OCI-LY1 (cell line): ENCODE measurements around the gene MBLAC2.
A peak's percentile ranks its signal among the peaks of the same experiment; 100 is the strongest.

ENCODE experiments used
- H2AFZ ChIP-seq: fragments of 200-600 bp; sonication (generic), shearing (Covaris generic); 2 replicates; pipeline ENCODE4 v1.6.0; 2014; ENCODE audit warnings: antibody characterized with exemption, mild to moderate bottlenecking, low read length
- H3F3A ChIP-seq: fragments of 200-600 bp; sonication (generic), shearing (Covaris generic); 2 replicates; pipeline ENCODE4 v1.6.0; 2014; ENCODE audit warnings: mild to moderate bottlenecking, antibody characterized with exemption, low read length, moderate library complexity; ENCODE audit not compliant: insufficient read depth
- H3K27ac ChIP-seq: fragments of 200-600 bp; sonication (generic); 2 replicates; pipeline ENCODE4 v1.5.1; 2014; ENCODE audit warnings: low read length, mixed run types, mild to moderate bottlenecking, low read depth; ENCODE audit not compliant: poor library complexity, severe bottlenecking
- H3K27me3 ChIP-seq: fragments of 200-600 bp; sonication (generic); 2 replicates; pipeline ENCODE4 v1.6.0; 2014; ENCODE audit warnings: antibody characterized with exemption, mild to moderate bottlenecking, low read length, moderate library complexity; ENCODE audit not compliant: insufficient read depth
- H3K36me3 ChIP-seq: fragments of 200-600 bp; sonication (generic); 2 replicates; pipeline ENCODE4 v1.6.1; 2014; ENCODE audit warnings: mild to moderate bottlenecking, antibody characterized with exemption, low read length, moderate library complexity, mixed read lengths; ENCODE audit not compliant: insufficient read depth
- H3K4me1 ChIP-seq: fragments of 200-600 bp; sonication (generic); 2 replicates; pipeline ENCODE4 v1.5.1; 2014; ENCODE audit warnings: mild to moderate bottlenecking, low read length, moderate library complexity; ENCODE audit not compliant: insufficient read depth, severe bottlenecking
- H3K4me2 ChIP-seq: fragments of 200-600 bp; sonication (generic), shearing (Covaris generic); 2 replicates; pipeline ENCODE4 v1.6.1; 2014; ENCODE audit warnings: low read length
- H3K4me3 ChIP-seq: fragments of 200-600 bp; sonication (generic); 2 replicates; pipeline ENCODE4 v1.5.1; 2014; ENCODE audit warnings: low read length, low read depth, mild to moderate bottlenecking, mixed read lengths; ENCODE audit not compliant: poor library complexity, severe bottlenecking
- H3K79me2 ChIP-seq: fragments of 200-600 bp; shearing (Covaris generic); 2 replicates; pipeline ENCODE4 v1.6.1; 2016; ENCODE audit warnings: mixed run types, low read length, mixed read lengths; ENCODE audit not compliant: insufficient read depth
- H3K9ac ChIP-seq: fragments of 200-600 bp; sonication (generic), shearing (Covaris generic); 2 replicates; pipeline ENCODE4 v1.6.1; 2014; ENCODE audit warnings: mild to moderate bottlenecking, low read length, mixed read lengths
- H3K9me2 ChIP-seq: fragments of 200-600 bp; sonication (generic), shearing (Covaris generic); 2 replicates; pipeline ENCODE4 v1.6.1; 2014; ENCODE audit warnings: low read depth, mild to moderate bottlenecking, low read length, mixed read lengths
- H3K9me3 ChIP-seq: fragments of 200-600 bp; shearing (Covaris generic); 2 replicates; pipeline ENCODE4 v1.6.1; 2014; ENCODE audit warnings: low read length, mixed read lengths
- H4K20me1 ChIP-seq: fragments of 200-600 bp; sonication (generic), shearing (Covaris generic); 2 replicates; pipeline ENCODE4 v1.6.0; 2016; ENCODE audit warnings: mild to moderate bottlenecking, low read length; ENCODE audit not compliant: insufficient read depth
- EZH2 ChIP-seq: fragments of 200-600 bp; sonication (generic), shearing (Covaris generic); IDR thresholded peaks from 2 replicates; pipeline ENCODE4 v1.8.0; 2017; ENCODE audit warnings: borderline replicate concordance, mixed run types, mild to moderate bottlenecking, antibody characterized with exemption, low read length, moderate library complexity, mixed read lengths
- TF ChIP-seq, protein P1 (sequence below): fragments of 200-600 bp; sonication (generic), shearing (Covaris generic); IDR thresholded peaks from 2 replicates; pipeline ENCODE4 v1.5.1; 2017; ENCODE audit warnings: mild to moderate bottlenecking, antibody characterized with exemption, low read length, moderate library complexity, mixed read lengths

The MBLAC2 gene

GRCh38 chr5:90410178-90410762 lies 64.3 kb downstream of the MBLAC2 start:
- 0 out of 2 replicates have a peak, but pooled peaks cover 4% of the 10 kb centered on the region for H3K79me2 ChIP-seq

DNA sequence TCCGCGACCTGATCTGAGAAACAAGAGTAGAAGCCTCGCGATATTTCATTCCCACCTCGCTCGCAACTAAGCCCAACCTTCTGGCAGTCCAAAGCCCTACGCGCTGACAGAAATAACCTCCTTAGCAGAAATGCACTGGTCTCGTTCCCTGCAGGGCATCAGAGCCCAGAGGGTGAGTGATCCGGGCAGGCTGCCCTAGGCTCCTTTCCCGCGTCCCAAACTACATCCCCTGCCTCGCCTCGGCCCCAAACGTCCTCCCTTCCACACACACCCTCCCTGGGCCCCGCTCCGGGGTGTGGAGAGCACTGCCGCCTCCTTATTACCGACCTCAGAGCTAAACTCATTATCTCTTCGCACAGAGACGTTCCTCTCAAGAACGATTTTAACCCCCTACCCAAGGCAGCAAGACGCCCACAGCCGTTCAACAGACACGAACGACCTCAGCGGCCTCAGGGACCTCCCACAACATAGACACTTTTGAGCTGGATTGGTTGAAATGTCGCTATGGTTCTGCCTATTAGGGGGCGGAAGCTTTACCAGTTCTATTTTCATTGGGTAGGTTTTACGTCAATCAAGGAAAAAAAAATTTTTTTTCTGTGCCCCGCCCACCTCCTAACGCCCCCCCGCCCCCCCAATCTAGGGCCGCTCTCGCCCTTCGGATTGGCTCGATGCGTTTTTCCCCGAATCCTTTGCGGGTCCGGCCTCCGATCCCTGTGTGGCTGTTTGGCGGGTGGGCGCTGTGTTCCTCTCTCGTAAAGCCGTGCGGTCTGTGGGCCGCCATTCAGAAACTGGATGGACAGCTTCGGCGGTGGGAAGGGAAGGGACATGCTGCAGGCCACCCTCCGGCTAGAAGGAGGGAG lies 65.0 kb downstream of the MBLAC2 start, which contains the start of gene CETN3:
TSS of gene CETN3 (minus strand) at position 439 of the 860 bp plus-strand sequence. CDS start at position 344, 95 bp downstream.
- H2AFZ ChIP-seq = peak within 1 kb of the TSS; percentile 46
- peak within 1 kb of the TSS; percentile 94 for H3K4me3 ChIP-seq
- no peaks in the 10 kb centered on the region for H4K20me1 ChIP-seq
- TF ChIP-seq EZH2 = no peak
- TF ChIP-seq, protein P1, sequence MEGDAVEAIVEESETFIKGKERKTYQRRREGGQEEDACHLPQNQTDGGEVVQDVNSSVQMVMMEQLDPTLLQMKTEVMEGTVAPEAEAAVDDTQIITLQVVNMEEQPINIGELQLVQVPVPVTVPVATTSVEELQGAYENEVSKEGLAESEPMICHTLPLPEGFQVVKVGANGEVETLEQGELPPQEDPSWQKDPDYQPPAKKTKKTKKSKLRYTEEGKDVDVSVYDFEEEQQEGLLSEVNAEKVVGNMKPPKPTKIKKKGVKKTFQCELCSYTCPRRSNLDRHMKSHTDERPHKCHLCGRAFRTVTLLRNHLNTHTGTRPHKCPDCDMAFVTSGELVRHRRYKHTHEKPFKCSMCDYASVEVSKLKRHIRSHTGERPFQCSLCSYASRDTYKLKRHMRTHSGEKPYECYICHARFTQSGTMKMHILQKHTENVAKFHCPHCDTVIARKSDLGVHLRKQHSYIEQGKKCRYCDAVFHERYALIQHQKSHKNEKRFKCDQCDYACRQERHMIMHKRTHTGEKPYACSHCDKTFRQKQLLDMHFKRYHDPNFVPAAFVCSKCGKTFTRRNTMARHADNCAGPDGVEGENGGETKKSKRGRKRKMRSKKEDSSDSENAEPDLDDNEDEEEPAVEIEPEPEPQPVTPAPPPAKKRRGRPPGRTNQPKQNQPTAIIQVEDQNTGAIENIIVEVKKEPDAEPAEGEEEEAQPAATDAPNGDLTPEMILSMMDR = no peak
- H3F3A ChIP-seq = no peaks in the 10 kb centered on the region
- no peaks in the 10 kb centered on the region for H3K9me3 ChIP-seq
- no peaks in the 10 kb centered on the region for H3K9me2 ChIP-seq
- no peaks in the 10 kb centered on the region for H3K27me3 ChIP-seq
- peaks cover 32% of the 10 kb centered on the region for H3K4me1 ChIP-seq
- peak within 1 kb of the TSS; percentile 85 for H3K4me2 ChIP-seq
- H3K9ac ChIP-seq = peak within 1 kb of the TSS; percentile 99
- H3K79me2 ChIP-seq = 0 out of 2 replicates have a peak, but pooled peaks cover 4% of the 10 kb centered on the region
- H3K27ac ChIP-seq = peak within 1 kb of the TSS; percentile 93
- H3K36me3 ChIP-seq = peaks cover 23% of the 10 kb centered on the region; the same call in 1 of the 2 replicates

More at GRCh38 chr5:90410178-90410762, 64.3 kb downstream of the MBLAC2 start:
- Histone ChIP-seq H2AFZ (peak overlapping the region; percentile 14), H3K27ac (peak overlapping the region; percentile 48), H3K9me3 (no peaks in the 10 kb centered on the region), H4K20me1 (no peaks in the 10 kb centered on the region), H3K27me3 (no peaks in the 10 kb centered on the region), H3F3A (no peaks in the 10 kb centered on the region), H3K9ac (peak overlapping the region; percentile 92), H3K4me3 (peak overlapping the region; percentile 94), H3K4me1 (peaks cover 32% of the 10 kb centered on the region), H3K9me2 (no peaks in the 10 kb centered on the region), H3K36me3 (peaks cover 18% of the 10 kb centered on the region; the same call in 1 of the 2 replicates), H3K4me2 (peak overlapping the region; percentile 84)
- TF ChIP-seq, protein P1 = no peak
- no peak for TF ChIP-seq EZH2

DNA sequence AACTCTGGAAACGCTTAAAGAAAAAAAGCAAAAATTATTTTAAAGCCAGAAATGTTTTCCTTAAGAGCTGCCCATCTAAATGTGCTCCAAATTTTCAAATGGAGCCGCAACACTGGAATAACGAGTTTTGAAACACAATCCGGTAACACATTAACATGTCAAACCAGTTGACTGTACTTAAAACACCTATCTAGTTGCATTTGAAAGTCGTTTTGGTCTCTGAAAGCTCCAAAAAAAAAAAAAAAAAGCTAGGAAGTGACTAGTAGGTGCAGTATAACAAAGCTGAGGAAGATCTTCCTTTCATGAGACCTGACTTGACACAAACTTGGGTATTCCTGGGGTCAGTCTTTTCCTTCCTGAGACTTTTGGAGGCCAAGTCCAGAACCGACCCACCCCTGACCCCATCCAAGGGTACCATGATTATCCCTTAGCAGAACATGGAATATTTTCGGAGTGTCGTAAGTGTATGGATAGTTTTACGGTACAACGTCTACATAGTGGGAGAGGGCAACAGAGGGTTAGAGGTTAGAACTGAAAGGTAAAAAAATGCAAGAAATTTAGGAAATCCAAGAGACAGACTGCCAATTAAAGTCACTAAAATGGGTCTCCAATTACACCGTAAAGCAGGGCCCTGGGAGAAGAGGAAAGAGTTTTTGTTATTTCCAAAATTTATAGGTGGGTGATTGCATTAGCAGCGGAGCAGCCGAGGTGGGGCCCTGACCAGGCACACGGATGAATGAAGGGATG lies 65.8 kb downstream of the MBLAC2 start:
- Histone ChIP-seq H3F3A (no peaks in the 10 kb centered on the region), H2AFZ (no peak overlapping the region), H3K9ac (peak overlapping the region; percentile 99), H3K4me1 (peaks cover 32% of the 10 kb centered on the region), H3K27ac (peak overlapping the region; percentile 93), H3K79me2 (0 out of 2 replicates have a peak, but pooled peaks cover 4% of the 10 kb centered on the region), H3K9me3 (no peaks in the 10 kb centered on the region), H4K20me1 (no peaks in the 10 kb centered on the region), H3K4me3 (peak overlapping the region; percentile 94), H3K36me3 (peaks cover 29% of the 10 kb centered on the region; the same call in 1 of the 2 replicates), H3K4me2 (peak overlapping the region; percentile 85), H3K27me3 (no peaks in the 10 kb centered on the region), H3K9me2 (no peaks in the 10 kb centered on the region)
- no peak for TF ChIP-seq EZH2
- TF ChIP-seq, protein P1 = no peak
